Measurements from ENCODE around the gene CA7. TPM values are rescaled to one million over a fixed set of nuclear protein-coding genes. Genes with fewer than 3 reads are reported as not detected.
A peak's percentile ranks its signal among the peaks of the same experiment; 100 is the strongest.

Gene CA7
- total RNA-seq, 3 donors from 2014 or later: 59.3 to 253 (median 131) TPM

DNA sequence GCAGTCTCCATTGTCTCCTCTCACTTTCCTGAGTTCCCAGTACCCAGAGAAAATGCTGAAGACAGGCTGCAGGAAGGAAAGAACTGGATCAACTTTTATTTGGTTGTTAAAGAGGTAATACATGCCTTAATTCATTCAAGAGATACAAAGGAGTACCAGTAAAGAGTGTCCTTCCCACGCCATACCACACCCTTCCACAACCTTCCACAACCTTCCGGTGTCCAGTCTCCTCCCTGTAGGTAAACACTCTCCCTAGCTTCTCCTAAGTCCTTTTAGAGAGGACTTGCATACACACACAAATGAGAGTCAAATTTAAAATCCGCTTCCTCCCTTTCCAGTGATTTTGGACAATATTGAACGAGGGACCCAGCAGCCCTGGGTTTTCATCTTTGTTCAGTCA, 2.8 kb upstream of the CA7 start:
- DNase-seq (peak in 1 of 3 donors; percentile 42), ATAC-seq (peak; percentile 81)
- H3K4me1 ChIP-seq (ENCODE audit: low read depth): peaks cover 11% of the 10 kb centered on the region
- intact Hi-C loops (cut with DNase I, micrococcal nuclease): no loop called here
- H3K4me3 ChIP-seq: no peak overlapping the region
- TF ChIP-seq, protein P1, sequence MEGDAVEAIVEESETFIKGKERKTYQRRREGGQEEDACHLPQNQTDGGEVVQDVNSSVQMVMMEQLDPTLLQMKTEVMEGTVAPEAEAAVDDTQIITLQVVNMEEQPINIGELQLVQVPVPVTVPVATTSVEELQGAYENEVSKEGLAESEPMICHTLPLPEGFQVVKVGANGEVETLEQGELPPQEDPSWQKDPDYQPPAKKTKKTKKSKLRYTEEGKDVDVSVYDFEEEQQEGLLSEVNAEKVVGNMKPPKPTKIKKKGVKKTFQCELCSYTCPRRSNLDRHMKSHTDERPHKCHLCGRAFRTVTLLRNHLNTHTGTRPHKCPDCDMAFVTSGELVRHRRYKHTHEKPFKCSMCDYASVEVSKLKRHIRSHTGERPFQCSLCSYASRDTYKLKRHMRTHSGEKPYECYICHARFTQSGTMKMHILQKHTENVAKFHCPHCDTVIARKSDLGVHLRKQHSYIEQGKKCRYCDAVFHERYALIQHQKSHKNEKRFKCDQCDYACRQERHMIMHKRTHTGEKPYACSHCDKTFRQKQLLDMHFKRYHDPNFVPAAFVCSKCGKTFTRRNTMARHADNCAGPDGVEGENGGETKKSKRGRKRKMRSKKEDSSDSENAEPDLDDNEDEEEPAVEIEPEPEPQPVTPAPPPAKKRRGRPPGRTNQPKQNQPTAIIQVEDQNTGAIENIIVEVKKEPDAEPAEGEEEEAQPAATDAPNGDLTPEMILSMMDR (IDR thresholded peaks at IDR 0.05): no peak
- H3K36me3 ChIP-seq (ENCODE audit: low read depth): no peaks in the 10 kb centered on the region
- no peaks in the 10 kb centered on the region for H3K9me3 ChIP-seq

GRCh38 chr16:66842765-66843164, 1.4 kb upstream of the CA7 start:
- Histone ChIP-seq H3K9me3 (no peaks in the 10 kb centered on the region), H3K4me3 (no peak overlapping the region), H3K4me1 (ENCODE audit: low read depth) (peaks cover 11% of the 10 kb centered on the region), H3K36me3 (ENCODE audit: low read depth) (no peaks in the 10 kb centered on the region)
- peak; percentile 19 for ATAC-seq
- DNase-seq: no peak
- TF ChIP-seq, protein P1 (IDR thresholded peaks at IDR 0.05): no peak
- intact Hi-C loops (cut with DNase I, micrococcal nuclease): no loop called here

DNA sequence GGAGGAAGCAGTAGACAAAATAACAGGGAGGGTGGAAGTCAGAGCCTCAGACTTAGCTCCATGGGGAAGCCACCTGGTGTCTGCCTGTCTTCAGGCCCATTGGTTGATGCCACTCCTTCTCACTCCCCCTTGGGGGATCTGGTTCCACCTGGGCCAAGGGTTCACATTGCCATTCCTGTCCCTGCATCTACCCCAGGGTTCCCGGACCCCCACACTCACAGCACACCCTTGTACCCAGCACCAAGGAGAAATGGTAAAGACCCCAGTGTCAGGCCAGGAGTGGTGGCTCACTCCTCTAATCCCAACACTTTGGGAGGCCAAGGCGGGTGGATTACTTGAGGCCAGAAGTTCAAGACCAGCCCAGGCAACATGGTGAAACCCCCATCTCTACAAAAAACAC, 1.0 kb upstream of the CA7 start:
- DNase-seq (no peak), ATAC-seq (peak; percentile 13)
- intact Hi-C loops (cut with DNase I, micrococcal nuclease): no loop called here
- H3K4me1 ChIP-seq (ENCODE audit: low read depth): peaks cover 11% of the 10 kb centered on the region
- TF ChIP-seq, protein P1 (IDR thresholded peaks at IDR 0.05): no peak
- no peak overlapping the region for H3K4me3 ChIP-seq
- H3K9me3 ChIP-seq: no peaks in the 10 kb centered on the region
- no peaks in the 10 kb centered on the region for H3K36me3 ChIP-seq (ENCODE audit: low read depth)

DNA sequence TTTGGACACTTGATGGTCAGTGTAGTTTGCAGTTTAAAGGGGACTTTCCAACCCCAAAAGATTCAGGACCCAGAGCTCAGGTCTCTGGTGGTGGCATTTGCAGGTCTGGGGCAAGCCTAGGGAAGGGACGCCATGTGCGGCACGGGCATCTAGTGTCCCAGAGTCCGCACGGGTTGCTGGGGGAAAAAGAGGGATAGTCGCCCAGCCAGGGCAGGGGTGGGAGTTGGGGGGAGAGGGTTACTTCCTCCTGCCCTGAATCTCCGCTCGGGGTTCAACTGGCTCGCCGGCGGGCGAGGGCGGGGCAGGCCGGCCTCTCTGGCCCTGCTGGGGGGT, 239 bp upstream of the CA7 start:
- Histone ChIP-seq H3K9me3 (no peaks in the 10 kb centered on the region), H3K36me3 (ENCODE audit: low read depth) (no peaks in the 10 kb centered on the region), H3K4me1 (ENCODE audit: low read depth) (peaks cover 11% of the 10 kb centered on the region), H3K4me3 (no peak overlapping the region)
- intact Hi-C loops (cut with DNase I, micrococcal nuclease): no loop called here
- DNase-seq (peak in 1 of 3 donors; percentile 46), ATAC-seq (no peak)
- TF ChIP-seq, protein P1 (IDR thresholded peaks at IDR 0.05): no peak

DNA sequence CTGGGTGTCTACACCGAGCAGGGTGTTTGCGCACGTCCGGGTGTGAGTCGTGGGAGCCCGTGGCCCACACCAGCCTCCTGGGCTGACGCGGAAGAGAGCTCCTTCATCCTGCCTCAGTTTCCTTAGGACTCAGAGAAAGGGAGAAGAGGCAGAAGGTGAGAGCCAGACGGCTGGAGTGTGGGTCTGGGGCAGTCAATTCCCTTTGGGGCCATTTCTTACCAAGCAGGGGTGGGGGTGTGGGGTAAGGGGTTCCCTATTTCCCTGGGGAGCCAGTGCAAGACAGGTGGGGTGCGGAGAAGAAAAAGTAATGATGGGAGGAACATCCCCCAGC, 831 bp downstream of the CA7 start:
- intact Hi-C loops (cut with DNase I, micrococcal nuclease): no loop called here
- Histone ChIP-seq H3K4me1 (ENCODE audit: low read depth) (peaks cover 11% of the 10 kb centered on the region), H3K4me3 (no peak overlapping the region), H3K36me3 (ENCODE audit: low read depth) (no peaks in the 10 kb centered on the region), H3K9me3 (no peaks in the 10 kb centered on the region)
- DNase-seq: no peak
- ATAC-seq: no peak
- TF ChIP-seq, protein P1 (IDR thresholded peaks at IDR 0.05): no peak

- DNase-seq (no peak), ATAC-seq (no peak)
- Histone ChIP-seq H3K4me1 (ENCODE audit: low read depth) (peaks cover 11% of the 10 kb centered on the region), H3K36me3 (ENCODE audit: low read depth) (no peaks in the 10 kb centered on the region), H3K4me3 (no peak overlapping the region), H3K9me3 (no peaks in the 10 kb centered on the region)
- TF ChIP-seq, protein P1 (IDR thresholded peaks at IDR 0.05): no peak
- intact Hi-C loops (cut with DNase I, micrococcal nuclease): no loop called here
These were observed 1.6 kb downstream of the CA7 start for GRCh38 chr16:66845791-66846221.

Measured in mucosa of descending colon (tissue), 3 donors.